ENCODE measurements around the gene DHX38. TPM values are rescaled to one million over a fixed set of nuclear protein-coding genes. Genes with fewer than 3 reads are reported as not detected.

DHX38 gene
- total RNA-seq, 1 donor from 2014 or later = 44.7 TPM

- no peak for DNase-seq (ENCODE audit: extremely low read depth, low read depth, low spot score)
These were observed 68.6 kb downstream of the DHX38 start for GRCh38 chr16:72162105-72162692.

Other genes starting within 250 kb of the DHX38 start
- 26.1 and 26.9 TPM in 2 replicates for gene ATXN1L, start 247.9 kb upstream of the DHX38 start, total RNA-seq
- gene ZNF821, start 209.7 kb upstream of the DHX38 start, total RNA-seq = 3.5 and 9.0 TPM in 2 replicates
- 173 and 192 TPM in 2 replicates for gene IST1, start 198.3 kb upstream of the DHX38 start, total RNA-seq
- gene PKD1L3, start 93.4 kb upstream of the DHX38 start, total RNA-seq = not detected in 2 replicates
- 2.7 and 3.6 TPM in 2 replicates for gene DHODH, start 85.1 kb upstream of the DHX38 start, total RNA-seq
- not detected in 2 replicates for gene HP, start 39.3 kb upstream of the DHX38 start, total RNA-seq
- not detected in 2 replicates for gene HPR, start 30.6 kb upstream of the DHX38 start, total RNA-seq
- gene TXNL4B, start 227 bp upstream of the DHX38 start, total RNA-seq = 6.0 and 6.2 TPM in 2 replicates
- 0.12 TPM in 1 of 2 replicates, not detected in the other for gene PMFBP1, start 78.3 kb downstream of the DHX38 start, total RNA-seq